T-helper 17 cell (primary cell): Measurements from ENCODE around the gene ITGA11. TPM values are rescaled to one million over a fixed set of nuclear protein-coding genes. Genes with fewer than 3 reads are reported as not detected.

Experiments
- ATAC-seq: fragments of 150-1000 bp; cut with Tn5 transposase; 2 replicates; pipeline ENCODE4 v1.10.0; 2021; ENCODE audit warnings: mild to moderate bottlenecking, moderate library complexity
- DNase-seq, 3 donors: peaks; one replicate each; pipeline versions ENCODE4 v3.0.0 to v3.0.0-alpha.2; 2020 to 2021
- H3K9me3 ChIP-seq: one replicate; pipeline ENCODE4 v1.7.0; 2013; ENCODE audit warnings: low read length, mild to moderate bottlenecking; ENCODE audit not compliant: control insufficient read depth, poor library complexity, severe bottlenecking
- H3K27ac Mint-ChIP-seq: one replicate; pipeline ENCODE4 v1.8.0; 2022; ENCODE audit warnings: mild to moderate bottlenecking, moderate library complexity, mixed read lengths
- H3K27me3 Mint-ChIP-seq: one replicate; pipeline ENCODE4 v1.8.0; 2022; ENCODE audit warnings: mixed read lengths
- H3K36me3 Mint-ChIP-seq: one replicate; pipeline ENCODE4 v1.8.0; 2022; ENCODE audit warnings: low read depth, mixed read lengths
- H3K4me1 Mint-ChIP-seq: one replicate; pipeline ENCODE4 v1.8.0; 2022; ENCODE audit warnings: mild to moderate bottlenecking, mixed read lengths
- H3K4me3 Mint-ChIP-seq: one replicate; pipeline ENCODE4 v1.8.0; 2022; ENCODE audit warnings: mild to moderate bottlenecking, moderate library complexity, mixed read lengths
- total RNA-seq, 4 donors: library from RNA in 2 of 4; stranded (reverse) in 2 of 4; gene quantifications; one replicate each; pipeline ENCODE4 v1.2.3 and lab custom pipeline; 2022 to 2026

ITGA11 gene
- total RNA-seq, 2 donors from 2014 or later: 0.17 TPM; not detected in 1

DNA sequence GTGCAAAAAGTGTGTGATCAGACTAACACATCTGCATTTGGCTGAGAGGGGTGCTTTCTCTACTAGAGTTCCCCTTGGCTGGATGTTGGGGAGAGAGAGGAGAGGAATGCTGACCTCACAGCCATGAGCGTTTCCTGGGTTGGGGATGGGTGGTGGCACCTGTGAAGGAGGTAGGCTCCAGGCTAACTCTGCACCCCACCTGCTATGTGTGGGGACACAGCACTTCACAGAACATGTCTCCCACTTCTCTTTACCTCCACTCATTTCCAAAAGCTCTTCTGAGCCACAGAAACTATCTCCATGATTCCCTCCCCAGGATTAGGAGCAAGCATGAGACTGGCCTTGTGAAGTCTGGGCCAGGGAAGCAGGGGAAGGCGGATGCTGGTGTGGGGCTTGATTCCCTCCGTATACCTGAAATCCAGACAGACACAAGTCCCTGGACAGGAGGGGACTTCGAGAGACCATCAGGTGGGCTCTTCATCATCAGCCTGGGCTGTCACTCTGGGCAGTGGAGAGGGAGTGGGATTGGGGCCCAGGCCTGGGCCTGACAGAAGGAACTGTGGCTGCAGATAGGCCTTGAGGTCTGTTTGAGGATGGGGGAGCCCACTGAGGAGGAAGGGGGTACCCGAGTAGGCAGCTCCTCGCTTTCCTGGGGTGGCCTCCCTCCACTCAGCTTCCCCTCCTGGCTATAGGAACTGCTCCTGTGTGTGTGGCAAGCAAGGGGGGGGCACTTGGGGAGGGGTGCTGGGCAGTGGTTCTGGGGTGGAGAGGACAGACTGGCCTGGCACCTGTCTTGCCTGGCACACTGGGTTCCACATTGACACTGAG, 113.7 kb downstream of the ITGA11 start:
- Mint-ChIP-seq H3K36me3 (peaks cover 9% of the 10 kb centered on the region), H3K27me3 (peaks cover 35% of the 10 kb centered on the region), H3K4me1 (peaks cover 13% of the 10 kb centered on the region), H3K4me3 (no peak overlapping the region), H3K27ac (no peak overlapping the region)
- no peak for DNase-seq
- H3K9me3 ChIP-seq: no peaks in the 10 kb centered on the region
- ATAC-seq: no peak

GRCh38 chr15:68317281-68318007, 114.5 kb downstream of the ITGA11 start:
- peaks cover 35% of the 10 kb centered on the region for H3K27me3 Mint-ChIP-seq
- DNase-seq: peak in 1 of 3 donors; percentile 4
- peaks cover 13% of the 10 kb centered on the region for H3K4me1 Mint-ChIP-seq
- H3K9me3 ChIP-seq: no peaks in the 10 kb centered on the region
- no peak overlapping the region for H3K4me3 Mint-ChIP-seq
- ATAC-seq: no peak
- H3K36me3 Mint-ChIP-seq: peaks cover 9% of the 10 kb centered on the region
- no peak overlapping the region for H3K27ac Mint-ChIP-seq

DNA sequence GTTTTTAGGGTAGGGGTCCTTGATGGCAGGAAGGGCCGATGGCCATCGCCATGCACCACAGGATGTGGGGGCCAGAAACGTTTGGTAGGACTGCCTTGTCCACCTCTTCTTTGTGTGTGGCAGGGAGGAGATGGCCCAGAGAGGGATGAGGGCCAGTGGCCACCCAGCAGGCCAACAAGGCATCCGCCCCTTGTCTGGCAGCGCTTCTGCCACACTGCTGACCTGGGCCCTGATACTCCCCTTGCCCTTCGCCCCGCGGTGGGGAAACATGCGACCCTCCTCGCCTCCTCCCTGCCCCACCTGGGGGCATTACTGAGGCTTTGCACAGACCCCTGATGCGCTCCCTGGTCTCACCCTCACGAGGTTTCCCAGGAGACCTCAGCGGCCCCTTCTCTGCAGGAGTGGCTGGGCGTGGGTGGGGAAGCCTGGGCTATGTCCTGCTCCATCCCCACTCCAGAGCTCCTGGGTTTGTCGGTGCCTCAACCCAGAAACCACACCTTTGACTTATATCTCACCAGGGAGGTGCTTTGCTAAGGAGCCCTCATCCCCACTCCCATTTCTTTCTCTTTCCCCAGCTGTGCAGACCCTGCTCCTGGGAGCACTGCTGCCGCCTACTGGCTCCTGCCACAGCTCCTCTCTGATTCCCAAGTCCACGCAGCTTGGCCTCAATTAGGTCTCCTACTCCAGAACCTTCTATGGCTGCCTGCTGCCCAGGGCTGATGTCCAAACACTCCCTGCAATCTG, 115.7 kb downstream of the ITGA11 start:
- Mint-ChIP-seq H3K27ac (no peak overlapping the region), H3K4me3 (peak overlapping the region; percentile 41), H3K4me1 (peaks cover 7% of the 10 kb centered on the region), H3K27me3 (peaks cover 25% of the 10 kb centered on the region), H3K36me3 (peaks cover 3% of the 10 kb centered on the region)
- peak in 1 of 3 donors; percentile 9 for DNase-seq
- no peak for ATAC-seq
- no peaks in the 10 kb centered on the region for H3K9me3 ChIP-seq

GRCh38 chr15:68315495-68316031, 116.4 kb downstream of the ITGA11 start:
- no peak for ATAC-seq
- peaks cover 7% of the 10 kb centered on the region for H3K4me1 Mint-ChIP-seq

DNA sequence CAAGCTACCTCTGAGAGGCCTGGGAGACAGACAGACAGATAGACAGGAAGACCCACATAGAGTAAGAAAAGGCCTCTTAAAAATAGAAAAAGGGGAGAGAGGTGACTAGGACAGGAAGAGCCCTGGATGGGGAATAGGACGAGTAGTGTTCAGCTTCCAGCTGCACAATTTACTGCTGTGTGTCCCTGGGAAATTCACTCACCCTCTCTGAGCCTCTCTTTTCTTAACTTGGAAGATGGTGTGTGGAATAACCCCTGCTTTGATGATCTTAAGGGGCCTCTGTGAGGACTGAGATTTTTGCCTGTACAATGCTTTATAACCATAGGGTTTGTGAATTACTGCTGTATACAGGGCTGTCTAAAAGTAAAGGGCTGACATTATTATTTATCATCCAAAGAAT, 116.9 kb downstream of the ITGA11 start:
- no peak for ATAC-seq
- H3K27ac Mint-ChIP-seq: no peak overlapping the region
- peaks cover 25% of the 10 kb centered on the region for H3K27me3 Mint-ChIP-seq
- H3K36me3 Mint-ChIP-seq: peaks cover 3% of the 10 kb centered on the region
- DNase-seq: no peak
- H3K4me3 Mint-ChIP-seq: no peak overlapping the region
- no peaks in the 10 kb centered on the region for H3K9me3 ChIP-seq
- peaks cover 6% of the 10 kb centered on the region for H3K4me1 Mint-ChIP-seq

More at GRCh38 chr15:68315495-68316031, 116.4 kb downstream of the ITGA11 start:
- Mint-ChIP-seq H3K36me3 (peaks cover 3% of the 10 kb centered on the region), H3K4me3 (no peak overlapping the region), H3K27ac (no peak overlapping the region), H3K27me3 (peaks cover 25% of the 10 kb centered on the region)
- no peaks in the 10 kb centered on the region for H3K9me3 ChIP-seq
- peak in 1 of 3 donors; percentile 5 for DNase-seq

GRCh38 chr15:68314563-68314962, 117.4 kb downstream of the ITGA11 start:
- Mint-ChIP-seq H3K36me3 (peaks cover 3% of the 10 kb centered on the region), H3K4me1 (peaks cover 6% of the 10 kb centered on the region), H3K4me3 (no peak overlapping the region), H3K27me3 (peaks cover 25% of the 10 kb centered on the region), H3K27ac (no peak overlapping the region)
- no peaks in the 10 kb centered on the region for H3K9me3 ChIP-seq
- ATAC-seq (no peak), DNase-seq (no peak)

DNA sequence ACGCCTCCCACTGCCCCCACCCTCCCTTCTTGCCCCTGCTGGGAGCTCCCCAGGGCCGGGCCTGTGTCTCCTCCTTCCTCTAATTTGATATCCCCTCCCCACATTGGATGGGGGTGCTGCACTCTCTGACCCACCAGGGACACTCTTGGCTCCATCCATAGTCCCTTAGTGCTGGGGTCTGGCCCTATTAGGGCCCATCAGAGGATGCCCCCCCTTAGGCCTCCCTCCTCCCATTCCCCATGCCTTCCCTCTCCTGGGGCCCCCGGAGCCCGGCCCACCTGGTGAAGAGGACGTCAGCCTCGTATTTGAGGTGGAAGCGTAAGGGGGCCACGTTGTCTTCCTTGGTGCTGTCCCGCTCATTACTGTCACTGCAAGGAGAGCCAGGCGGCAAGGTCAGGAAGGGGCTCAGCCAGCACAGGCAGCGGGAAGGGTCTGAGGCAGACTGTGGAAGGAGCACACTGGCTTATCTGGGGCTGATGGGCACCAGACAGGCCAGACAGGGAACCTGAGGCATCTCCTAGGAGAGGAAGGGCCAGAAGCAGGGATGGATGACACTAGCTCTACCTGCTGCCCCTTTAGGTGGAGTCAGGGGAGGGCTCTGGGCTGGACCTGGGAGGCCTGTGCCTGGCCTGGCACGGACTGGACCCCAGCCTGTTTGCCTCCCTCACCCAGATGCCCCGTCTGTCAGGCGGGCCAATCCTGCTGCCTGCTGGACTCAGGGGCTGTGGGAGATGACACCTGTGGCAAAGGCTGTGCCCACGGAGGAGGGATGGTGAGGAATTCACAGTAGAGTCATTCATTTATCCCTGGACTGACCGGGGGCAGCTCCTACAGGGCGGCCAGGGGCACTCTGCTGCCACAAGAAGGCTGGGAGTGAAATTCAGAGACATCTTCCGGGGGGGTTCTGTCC, 118.2 kb downstream of the ITGA11 start:
- Mint-ChIP-seq H3K27me3 (peaks cover 19% of the 10 kb centered on the region), H3K4me3 (no peak overlapping the region), H3K27ac (no peak overlapping the region), H3K4me1 (peaks cover 6% of the 10 kb centered on the region), H3K36me3 (peaks cover 3% of the 10 kb centered on the region)
- no peak for ATAC-seq
- no peaks in the 10 kb centered on the region for H3K9me3 ChIP-seq
- DNase-seq: no peak

DNA sequence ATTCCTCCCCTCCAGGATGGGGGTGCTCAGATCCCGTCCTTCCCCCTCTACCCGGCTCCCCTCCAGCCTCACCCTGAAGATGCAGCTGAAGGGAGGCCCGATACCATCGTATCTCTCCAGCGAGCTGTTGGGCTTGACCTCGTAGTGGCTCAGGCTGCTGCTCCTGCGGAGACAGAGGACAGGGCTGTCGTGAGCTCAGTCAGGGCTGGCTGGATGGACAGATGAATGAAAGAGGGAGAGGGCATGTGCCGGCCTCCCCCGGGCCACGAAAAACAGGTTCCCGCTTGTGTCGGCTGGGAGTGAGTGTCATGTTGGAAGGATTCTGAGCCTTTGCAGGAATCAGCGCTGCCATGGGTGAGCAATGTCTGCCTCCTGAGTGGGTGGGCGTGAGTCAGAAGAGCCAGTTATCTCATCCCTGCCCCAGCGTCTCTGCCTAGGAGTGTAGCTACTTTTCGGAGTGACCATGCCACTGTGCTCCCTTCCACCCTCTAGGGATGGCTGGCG, 119.2 kb downstream of the ITGA11 start:
- ATAC-seq: no peak

DNA sequence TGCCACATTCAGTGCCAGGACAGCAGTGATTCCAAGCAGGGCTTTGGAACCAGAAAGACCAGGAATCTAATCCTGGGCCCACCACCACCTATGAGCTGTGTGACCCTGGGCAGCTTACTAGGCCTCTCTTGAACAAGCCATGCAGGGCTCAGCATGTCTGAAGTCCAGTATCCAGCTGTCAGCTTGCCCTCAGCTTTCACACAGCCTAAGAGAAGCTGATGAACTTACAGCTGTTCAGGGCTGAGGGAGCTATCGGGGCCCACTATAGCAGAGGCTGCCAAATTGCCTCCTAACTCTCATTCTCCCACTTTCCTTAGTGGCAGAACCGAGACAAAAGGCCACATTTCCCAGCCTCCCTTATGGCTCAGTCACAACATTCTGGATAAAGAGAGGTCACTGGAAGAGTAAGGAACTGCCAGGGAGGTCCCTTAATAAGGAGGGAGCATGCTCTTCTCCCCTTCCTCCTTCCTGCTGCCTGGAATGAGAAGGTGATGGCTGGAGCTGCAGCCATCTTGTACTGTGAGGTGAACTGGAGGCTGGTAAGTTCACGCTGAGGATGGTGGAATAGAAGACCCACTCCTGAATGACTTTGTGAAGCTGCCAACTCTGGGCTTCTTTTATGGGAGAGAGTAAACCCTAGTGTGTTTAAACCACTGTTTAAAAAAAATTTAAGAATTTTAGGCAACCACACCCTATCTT, 120.0 kb downstream of the ITGA11 start:
- Mint-ChIP-seq H3K4me3 (no peak overlapping the region), H3K36me3 (peaks cover 3% of the 10 kb centered on the region), H3K4me1 (peaks cover 6% of the 10 kb centered on the region), H3K27ac (no peak overlapping the region), H3K27me3 (peaks cover 25% of the 10 kb centered on the region)
- no peak for ATAC-seq
- H3K9me3 ChIP-seq: no peaks in the 10 kb centered on the region
- DNase-seq: no peak

More for the DNA sequence above, 119.2 kb downstream of the ITGA11 start:
- Mint-ChIP-seq H3K4me1 (peaks cover 6% of the 10 kb centered on the region), H3K27ac (no peak overlapping the region), H3K4me3 (no peak overlapping the region), H3K36me3 (peaks cover 3% of the 10 kb centered on the region), H3K27me3 (peaks cover 19% of the 10 kb centered on the region)
- no peak for DNase-seq
- no peaks in the 10 kb centered on the region for H3K9me3 ChIP-seq

DNA sequence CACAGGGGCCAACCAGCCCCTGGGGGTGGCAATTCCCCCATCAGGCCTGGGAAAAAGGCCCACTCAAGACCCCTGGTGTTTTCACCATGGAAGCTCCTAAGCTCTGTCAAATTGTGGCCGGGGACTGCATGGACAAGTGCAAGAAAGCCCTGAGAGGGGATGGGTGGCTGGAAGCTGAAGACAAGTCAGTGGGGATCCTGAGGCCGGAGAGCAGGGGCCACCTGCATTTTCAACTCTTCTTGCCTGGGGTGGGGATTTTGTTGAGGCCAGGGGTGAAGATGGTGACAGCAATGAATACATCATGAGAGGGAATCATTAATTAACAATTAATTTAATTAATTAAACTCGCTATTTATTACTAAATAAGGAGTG, 120.5 kb downstream of the ITGA11 start:
- peaks cover 21% of the 10 kb centered on the region for H3K27me3 Mint-ChIP-seq
- DNase-seq: no peak
- H3K4me1 Mint-ChIP-seq: peaks cover 6% of the 10 kb centered on the region
- H3K4me3 Mint-ChIP-seq: no peak overlapping the region
- ATAC-seq: no peak
- H3K27ac Mint-ChIP-seq: peak overlapping the region; percentile 54
- no peaks in the 10 kb centered on the region for H3K9me3 ChIP-seq
- H3K36me3 Mint-ChIP-seq: peaks cover under 1% of the 10 kb centered on the region

DNA sequence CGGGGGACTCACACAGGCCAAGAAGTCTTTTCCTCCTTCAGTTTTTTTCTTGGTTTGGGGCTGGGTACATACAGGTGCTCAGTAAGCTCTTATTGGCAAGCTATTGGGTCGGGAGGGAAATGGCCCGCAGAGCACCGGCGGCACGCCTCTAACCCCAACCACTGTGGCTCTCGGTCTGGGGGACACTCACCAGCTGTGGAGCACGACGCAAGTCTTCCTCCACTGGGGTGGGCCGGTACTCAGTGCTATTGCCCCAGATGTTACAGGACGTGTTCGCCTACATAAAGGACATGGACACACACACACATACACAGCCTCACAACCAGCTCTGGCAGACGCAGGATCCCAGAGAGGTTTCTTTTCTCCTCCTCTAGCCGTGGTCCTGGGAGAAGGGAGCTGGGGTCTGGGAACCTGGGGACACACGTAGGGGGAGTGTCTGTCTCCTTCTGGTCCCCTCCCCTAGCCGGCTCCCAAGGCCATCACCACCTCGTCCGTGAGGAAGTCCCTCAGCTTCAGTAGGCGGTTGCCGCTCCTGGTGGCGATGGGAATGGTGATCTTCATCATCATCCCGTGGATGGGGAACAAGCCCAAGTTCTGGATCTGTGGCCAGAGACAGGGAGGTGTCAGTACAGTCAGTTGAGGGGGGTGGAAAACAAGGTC, 121.0 kb downstream of the ITGA11 start:
- H3K9me3 ChIP-seq: no peaks in the 10 kb centered on the region
- ATAC-seq (no peak), DNase-seq (no peak)
- Mint-ChIP-seq H3K4me3 (no peak overlapping the region), H3K4me1 (peaks cover 11% of the 10 kb centered on the region), H3K36me3 (no peaks in the 10 kb centered on the region), H3K27ac (peak overlapping the region; percentile 54), H3K27me3 (peaks cover 18% of the 10 kb centered on the region)
